Karpas-422 (cell line): ENCODE data around the gene TSSK3. TPM values are rescaled to one million over a fixed set of nuclear protein-coding genes. Genes with fewer than 3 reads are reported as not detected.
A peak's percentile ranks its signal among the peaks of the same experiment; 100 is the strongest.

Source experiments
- DNase-seq: peaks from one replicate; pipeline ENCODE4 v3.0.0-alpha.2; 2015
- H2AFZ ChIP-seq: fragments of 200-600 bp; sonication (generic); 2 replicates; pipeline ENCODE4 v1.6.1; 2014; ENCODE audit warnings: antibody characterized with exemption, low read length, mixed read lengths
- H3K27ac ChIP-seq: fragments of 200-600 bp; sonication (generic); 2 replicates; pipeline ENCODE4 v1.5.1; 2014; ENCODE audit warnings: mild to moderate bottlenecking, low read length, moderate library complexity
- H3K27me3 ChIP-seq: fragments of 200-600 bp; sonication (generic); 2 replicates; pipeline ENCODE4 v1.6.1; 2014; ENCODE audit warnings: low read length, mixed read lengths
- H3K36me3 ChIP-seq: fragments of 200-600 bp; sonication (generic); 2 replicates; pipeline ENCODE4 v1.6.1; 2014; ENCODE audit warnings: low read length, mixed read lengths; ENCODE audit not compliant: insufficient read depth
- H3K4me1 ChIP-seq: fragments of 200-600 bp; sonication (generic); 2 replicates; pipeline ENCODE4 v1.6.1; 2014; ENCODE audit warnings: mild to moderate bottlenecking, low read length, mixed read lengths
- H3K4me2 ChIP-seq: fragments of 200-600 bp; sonication (generic); 2 replicates; pipeline ENCODE4 v1.6.1; 2014; ENCODE audit warnings: low read length, low read depth, mild to moderate bottlenecking; ENCODE audit not compliant: poor library complexity, severe bottlenecking
- H3K4me3 ChIP-seq: fragments of 200-600 bp; sonication (generic); 2 replicates; pipeline ENCODE4 v1.5.1; 2014; ENCODE audit warnings: mild to moderate bottlenecking, antibody characterized with exemption, low read length, mixed read lengths
- H3K79me2 ChIP-seq: fragments of 200-600 bp; sonication (generic); 2 replicates; pipeline ENCODE4 v1.6.1; 2014; ENCODE audit warnings: mild to moderate bottlenecking, low read length, mixed read lengths
- H3K9ac ChIP-seq: fragments of 200-600 bp; sonication (generic); 2 replicates; pipeline ENCODE4 v1.6.0; 2014; ENCODE audit warnings: low read length
- H3K9me2 ChIP-seq: fragments of 200-600 bp; sonication (generic), shearing (Covaris generic); replicated peaks from 2 replicates; pipeline ENCODE4 v1.6.0; 2014; ENCODE audit warnings: mild to moderate bottlenecking, low read length, moderate library complexity; ENCODE audit not compliant: insufficient read depth
- H3K9me3 ChIP-seq: fragments of 300-700, 200-600 bp; sonication (generic); 2 replicates; pipeline ENCODE4 v1.6.1; 2014; ENCODE audit warnings: low read length, mixed read lengths
- H4K20me1 ChIP-seq: fragments of 200-600 bp; sonication (generic); 2 replicates; pipeline ENCODE4 v1.6.1; 2014; ENCODE audit warnings: mild to moderate bottlenecking, antibody characterized with exemption, low read length, low read depth; ENCODE audit not compliant: insufficient read depth
- total RNA-seq: library from RNA; depleted of rRNA; stranded (reverse); fragments of >200 nt; shearing (Covaris generic); gene quantifications from 2 replicates; pipeline ENCODE4 v1.2.3, GENCODE V29; 2014; ENCODE audit warnings: low replicate concordance

TSSK3 gene
- total RNA-seq, 1 experiment from 2014 or later = 1.4 TPM

- no peak for DNase-seq
Measured at GRCh38 chr1:32331549-32331948, 30.8 kb upstream of the TSSK3 start.

GRCh38 chr1:32332290-32333079 is 29.9 kb upstream of the TSSK3 start:
- peak; percentile 55 for DNase-seq
- Histone ChIP-seq H3K4me1 (peaks cover 37% of the 10 kb centered on the region), H2AFZ (no peak overlapping the region), H3K9ac (no peak overlapping the region), H3K27ac (peak overlapping the region; percentile 89), H3K4me2 (no peak overlapping the region), H3K36me3 (peaks cover 43% of the 10 kb centered on the region), H3K79me2 (peaks cover 16% of the 10 kb centered on the region), H4K20me1 (peaks cover 22% of the 10 kb centered on the region), H3K9me2 (no peaks in the 10 kb centered on the region), H3K4me3 (no peak overlapping the region), H3K9me3 (no peaks in the 10 kb centered on the region), H3K27me3 (no peaks in the 10 kb centered on the region)

More at GRCh38 chr1:32331549-32331948, 30.8 kb upstream of the TSSK3 start:
- Histone ChIP-seq H2AFZ (no peak overlapping the region), H3K9me2 (no peaks in the 10 kb centered on the region), H3K79me2 (peaks cover 16% of the 10 kb centered on the region), H3K9me3 (no peaks in the 10 kb centered on the region), H4K20me1 (peaks cover 23% of the 10 kb centered on the region), H3K36me3 (peaks cover 48% of the 10 kb centered on the region), H3K27ac (no peak overlapping the region), H3K27me3 (no peaks in the 10 kb centered on the region), H3K9ac (no peak overlapping the region), H3K4me1 (peaks cover 28% of the 10 kb centered on the region), H3K4me2 (no peak overlapping the region), H3K4me3 (no peak overlapping the region)

- H3K9ac ChIP-seq = peak overlapping the region; percentile 93; the same call in 1 of the 2 replicates
- peaks cover 37% of the 10 kb centered on the region for H3K36me3 ChIP-seq
- peak overlapping the region; percentile 98 for H3K4me3 ChIP-seq
- H3K4me2 ChIP-seq = peak overlapping the region; percentile 99
- H4K20me1 ChIP-seq = peaks cover 19% of the 10 kb centered on the region
- H2AFZ ChIP-seq = no peak overlapping the region
- DNase-seq = peak; percentile 55
- peaks cover 46% of the 10 kb centered on the region for H3K4me1 ChIP-seq
- no peaks in the 10 kb centered on the region for H3K27me3 ChIP-seq
- no peaks in the 10 kb centered on the region for H3K9me2 ChIP-seq
- peak overlapping the region; percentile 89 for H3K27ac ChIP-seq
- no peaks in the 10 kb centered on the region for H3K9me3 ChIP-seq
- peaks cover 16% of the 10 kb centered on the region for H3K79me2 ChIP-seq
Measured at GRCh38 chr1:32333251-32333963, 28.9 kb upstream of the TSSK3 start.

GRCh38 chr1:32334274-32334861 is 28.0 kb upstream of the TSSK3 start:
- H3K9ac ChIP-seq = peak overlapping the region; percentile 93
- no peak overlapping the region for H2AFZ ChIP-seq
- no peaks in the 10 kb centered on the region for H3K9me3 ChIP-seq
- peak overlapping the region; percentile 98 for H3K4me3 ChIP-seq
- DNase-seq = peak; percentile 65
- H4K20me1 ChIP-seq = peaks cover 19% of the 10 kb centered on the region
- H3K36me3 ChIP-seq = peaks cover 36% of the 10 kb centered on the region
- H3K79me2 ChIP-seq = peaks cover 16% of the 10 kb centered on the region
- H3K4me1 ChIP-seq = peaks cover 56% of the 10 kb centered on the region
- H3K27me3 ChIP-seq = no peaks in the 10 kb centered on the region
- H3K4me2 ChIP-seq = peak overlapping the region; percentile 99
- peak overlapping the region; percentile 89 for H3K27ac ChIP-seq
- no peaks in the 10 kb centered on the region for H3K9me2 ChIP-seq

GRCh38 chr1:32334864-32335534 is 27.3 kb upstream of the TSSK3 start:
- Histone ChIP-seq H3K4me2 (peak overlapping the region; percentile 99), H3K27ac (peak overlapping the region; percentile 89), H3K36me3 (peaks cover 33% of the 10 kb centered on the region), H4K20me1 (peaks cover 19% of the 10 kb centered on the region), H3K4me3 (peak overlapping the region; percentile 98), H3K9me2 (no peaks in the 10 kb centered on the region), H3K9me3 (no peaks in the 10 kb centered on the region), H3K9ac (peak overlapping the region; percentile 93), H3K4me1 (peaks cover 61% of the 10 kb centered on the region), H2AFZ (no peak overlapping the region), H3K27me3 (no peaks in the 10 kb centered on the region), H3K79me2 (peaks cover 16% of the 10 kb centered on the region)
- peak; percentile 82 for DNase-seq

GRCh38 chr1:32335535-32335789 is 26.9 kb upstream of the TSSK3 start:
- Histone ChIP-seq H2AFZ (no peak overlapping the region), H3K4me2 (peak overlapping the region; percentile 99), H3K4me3 (peak overlapping the region; percentile 98), H3K27me3 (no peaks in the 10 kb centered on the region), H3K79me2 (peaks cover 16% of the 10 kb centered on the region), H3K36me3 (peaks cover 28% of the 10 kb centered on the region), H3K9me3 (no peaks in the 10 kb centered on the region), H3K9ac (peak overlapping the region; percentile 93), H3K27ac (peak overlapping the region; percentile 89), H4K20me1 (peaks cover 16% of the 10 kb centered on the region), H3K9me2 (no peaks in the 10 kb centered on the region), H3K4me1 (peaks cover 61% of the 10 kb centered on the region)
- DNase-seq = no peak

- H2AFZ ChIP-seq = no peak within 1 kb of the TSS
- DNase-seq = peak; percentile 94
- H3K9ac ChIP-seq = peak within 1 kb of the TSS; percentile 93
- H4K20me1 ChIP-seq = peaks cover 14% of the 10 kb centered on the region; the same call in 1 of the 2 replicates
- peak within 1 kb of the TSS; percentile 99 for H3K4me2 ChIP-seq
- H3K27ac ChIP-seq = peak within 1 kb of the TSS; percentile 89
- no peaks in the 10 kb centered on the region for H3K9me2 ChIP-seq
- H3K27me3 ChIP-seq = no peaks in the 10 kb centered on the region
- H3K36me3 ChIP-seq = peaks cover 23% of the 10 kb centered on the region
- H3K4me3 ChIP-seq = peak within 1 kb of the TSS; percentile 98
- H3K9me3 ChIP-seq = no peaks in the 10 kb centered on the region
- H3K4me1 ChIP-seq = peaks cover 61% of the 10 kb centered on the region
- peaks cover 16% of the 10 kb centered on the region for H3K79me2 ChIP-seq
Measured at GRCh38 chr1:32335790-32336590, 26.3 kb upstream of the TSSK3 start, which contains the start of gene MARCKSL1. Gene MARCKSL1 (minus strand): TSS chr1:32336233. CDS start chr1:32336033, 200 bp downstream.
